Adipocyte (in vitro differentiated cells): Measurements from ENCODE around the gene RNF145.

Source experiments
- DNase-seq: peaks from one replicate; pipeline ENCODE4 v3.0.0-alpha.2; 2015; ENCODE audit warnings: low read depth
- H3K27me3 ChIP-seq: replicated peaks from 2 replicates; pipeline ENCODE4 v1.7.0; 2013; ENCODE audit warnings: mild to moderate bottlenecking, low read length, moderate library complexity; ENCODE audit not compliant: control insufficient read depth, insufficient read depth
- H3K36me3 ChIP-seq: 2 replicates; pipeline ENCODE4 v1.7.0; 2013; ENCODE audit warnings: low read length, mild to moderate bottlenecking, moderate library complexity; ENCODE audit not compliant: control insufficient read depth, insufficient read depth, severe bottlenecking
- H3K4me1 ChIP-seq: 2 replicates; pipeline ENCODE4 v1.7.0; 2013; ENCODE audit warnings: mild to moderate bottlenecking, low read length, moderate library complexity; ENCODE audit not compliant: control insufficient read depth, insufficient read depth
- H3K4me3 ChIP-seq: 2 replicates; pipeline ENCODE4 v1.7.0; 2013; ENCODE audit warnings: mild to moderate bottlenecking, low read length, moderate library complexity
- H3K9ac ChIP-seq: 2 replicates; pipeline ENCODE4 v1.7.0; 2013; ENCODE audit warnings: mild to moderate bottlenecking, low read length, moderate library complexity
- H3K9me3 ChIP-seq: 2 replicates; pipeline ENCODE4 v1.7.0; 2013; ENCODE audit warnings: mild to moderate bottlenecking, low read length, moderate library complexity; ENCODE audit not compliant: control insufficient read depth

Gene RNF145

DNA sequence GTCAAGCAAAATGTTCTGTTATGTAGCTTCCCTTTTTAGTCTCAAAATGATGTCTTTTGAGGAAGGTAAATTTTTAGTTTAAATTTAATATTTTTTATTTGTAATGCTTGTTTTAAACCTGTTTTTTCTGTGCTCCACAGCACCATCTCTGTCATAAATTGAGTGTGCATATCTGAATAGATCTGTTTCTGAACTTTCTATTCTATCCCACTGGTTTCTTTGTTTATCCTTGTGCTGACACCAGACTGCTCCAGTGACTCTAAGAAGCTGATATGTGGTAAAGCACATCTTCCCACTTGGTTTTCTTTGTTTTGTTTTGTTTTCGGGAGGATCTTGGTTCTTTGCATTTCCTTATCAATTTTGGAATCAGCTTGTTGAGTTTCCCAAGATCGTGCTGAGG is 7.1 kb upstream of the RNF145 start:
- DNase-seq, result peak; percentile 31
- no peak overlapping the region for H3K9ac ChIP-seq
- no peaks in the 10 kb centered on the region for H3K27me3 ChIP-seq
- H3K9me3 ChIP-seq, result no peaks in the 10 kb centered on the region
- no peak overlapping the region for H3K4me3 ChIP-seq
- H3K4me1 ChIP-seq, result peaks cover 7% of the 10 kb centered on the region
- H3K36me3 ChIP-seq, result no peaks in the 10 kb centered on the region

DNA sequence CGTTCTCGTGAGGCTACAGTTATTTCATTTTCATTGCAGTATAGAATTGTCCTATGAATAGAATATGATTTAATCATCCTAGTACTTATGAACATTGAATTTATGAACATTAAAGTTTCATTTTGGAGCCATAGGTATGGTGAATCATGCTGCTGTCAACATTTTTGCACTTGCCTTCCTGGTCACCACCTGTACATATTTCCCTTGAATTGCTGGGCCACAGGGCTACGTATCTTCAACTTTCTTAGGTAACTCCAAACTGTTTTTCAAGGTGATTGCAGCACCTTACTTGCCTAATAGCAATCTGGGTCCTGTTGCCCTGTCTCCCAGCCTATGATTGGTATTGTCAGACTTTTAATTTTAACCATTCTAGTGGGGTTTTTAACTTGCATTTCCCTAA is 6.5 kb upstream of the RNF145 start:
- DNase-seq, result no peak
- Histone ChIP-seq H3K4me3 (no peak overlapping the region), H3K36me3 (no peaks in the 10 kb centered on the region), H3K9me3 (no peaks in the 10 kb centered on the region), H3K9ac (no peak overlapping the region), H3K27me3 (no peaks in the 10 kb centered on the region), H3K4me1 (peaks cover 7% of the 10 kb centered on the region)

DNA sequence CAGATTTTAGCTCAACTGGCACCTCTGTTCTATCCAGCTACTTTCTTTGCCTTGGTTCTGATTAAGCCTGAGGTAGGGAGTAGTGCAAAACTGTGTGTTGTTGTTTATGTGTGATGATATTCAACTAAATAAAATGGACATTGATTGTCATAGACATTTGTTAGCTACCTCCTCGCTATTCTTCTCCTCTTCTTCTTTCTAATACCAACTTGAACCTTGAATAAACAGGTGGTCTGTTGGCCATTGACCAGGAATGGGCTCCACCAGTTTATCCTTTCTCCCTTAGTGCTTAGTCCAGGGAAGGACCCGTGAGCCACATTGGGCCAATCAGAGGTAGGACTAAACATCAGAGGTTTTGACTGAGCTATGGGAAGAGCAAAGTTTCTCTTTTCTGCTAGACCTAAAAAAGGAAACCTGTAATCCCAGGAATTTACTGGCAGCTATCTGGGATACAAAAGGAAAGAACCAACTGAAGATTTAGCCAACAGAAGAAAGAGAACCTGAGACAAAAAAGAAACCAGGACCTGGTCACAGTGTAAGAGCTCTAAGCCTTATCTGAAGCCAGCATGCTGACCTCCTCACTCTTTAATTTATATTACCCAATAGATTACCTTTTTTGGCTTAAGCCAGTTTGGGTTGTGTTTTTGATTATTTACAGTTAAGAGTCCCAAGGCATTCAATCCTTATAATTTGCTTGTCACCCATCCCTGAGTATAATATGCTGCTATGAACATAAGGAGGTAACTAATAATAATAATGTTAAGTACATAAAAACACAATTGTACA is 5.3 kb upstream of the RNF145 start:
- DNase-seq, result no peak
- Histone ChIP-seq H3K36me3 (no peaks in the 10 kb centered on the region), H3K4me1 (peaks cover 12% of the 10 kb centered on the region), H3K9ac (no peak overlapping the region), H3K4me3 (no peak overlapping the region), H3K27me3 (no peaks in the 10 kb centered on the region), H3K9me3 (no peaks in the 10 kb centered on the region)

DNA sequence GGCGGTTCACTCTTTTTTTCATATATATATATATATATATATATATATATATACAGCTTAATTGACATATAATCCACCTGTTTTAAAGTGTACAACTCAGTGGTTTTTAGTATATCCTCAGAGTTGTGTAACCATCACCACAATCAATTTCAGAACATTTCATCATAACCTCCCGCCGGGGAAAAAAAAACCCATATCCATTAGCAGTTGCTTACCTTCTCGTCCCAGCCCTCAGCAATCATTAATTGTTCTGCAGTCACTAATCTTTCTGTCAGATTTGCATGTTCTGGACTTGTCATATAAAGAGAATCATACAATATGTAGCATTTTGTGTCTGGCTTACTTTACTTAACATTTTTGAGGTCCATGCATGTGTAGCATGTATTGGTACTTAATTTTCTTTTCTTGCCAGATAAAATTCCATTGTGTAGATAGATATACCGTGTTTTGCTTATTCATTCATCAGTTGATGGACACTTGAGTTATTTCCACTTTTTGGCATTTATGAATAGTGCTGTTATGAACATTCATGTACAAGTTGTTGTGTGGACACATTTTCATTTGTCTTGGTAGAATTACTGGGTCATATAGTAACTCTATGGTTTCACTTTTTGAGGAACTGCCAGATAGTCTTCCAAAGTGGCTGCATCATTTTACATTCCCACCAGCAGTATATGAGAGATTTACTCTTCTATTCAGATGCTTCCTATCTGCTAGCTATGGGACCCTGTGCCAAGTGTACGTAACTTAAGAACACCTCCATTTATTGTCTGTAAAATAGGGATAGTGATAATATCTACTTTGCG is 3.5 kb upstream of the RNF145 start:
- no peak for DNase-seq
- H3K4me1 ChIP-seq, result peaks cover 5% of the 10 kb centered on the region
- no peak overlapping the region for H3K4me3 ChIP-seq
- no peak overlapping the region for H3K9ac ChIP-seq
- H3K9me3 ChIP-seq, result no peaks in the 10 kb centered on the region
- no peaks in the 10 kb centered on the region for H3K36me3 ChIP-seq
- H3K27me3 ChIP-seq, result no peaks in the 10 kb centered on the region

DNA sequence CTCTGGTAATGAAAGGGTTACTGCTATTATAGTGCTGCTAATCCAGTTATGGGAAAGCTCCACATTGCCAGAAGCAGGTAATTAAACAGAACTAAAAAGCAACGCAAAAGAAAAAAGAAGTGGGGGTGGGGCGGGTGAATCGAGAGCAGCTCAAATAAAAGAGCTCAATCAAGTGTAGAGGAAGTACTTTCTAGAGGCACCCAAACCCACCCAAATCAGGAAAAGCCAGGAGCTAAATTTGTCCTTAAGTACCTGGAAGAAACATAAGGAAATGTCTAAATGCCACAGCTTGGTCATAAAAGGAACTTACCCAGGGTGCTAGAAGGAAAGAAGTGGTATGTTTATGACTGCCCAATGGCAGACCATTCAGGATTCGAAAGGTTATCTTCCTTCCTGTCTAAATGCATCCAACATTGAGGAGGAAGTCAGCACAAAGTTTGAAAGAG is 2.4 kb upstream of the RNF145 start:
- no peaks in the 10 kb centered on the region for H3K27me3 ChIP-seq
- H3K4me3 ChIP-seq, result no peak overlapping the region
- H3K9ac ChIP-seq, result no peak overlapping the region
- no peak for DNase-seq
- no peaks in the 10 kb centered on the region for H3K36me3 ChIP-seq
- H3K9me3 ChIP-seq, result no peaks in the 10 kb centered on the region
- peaks cover 13% of the 10 kb centered on the region for H3K4me1 ChIP-seq

DNA sequence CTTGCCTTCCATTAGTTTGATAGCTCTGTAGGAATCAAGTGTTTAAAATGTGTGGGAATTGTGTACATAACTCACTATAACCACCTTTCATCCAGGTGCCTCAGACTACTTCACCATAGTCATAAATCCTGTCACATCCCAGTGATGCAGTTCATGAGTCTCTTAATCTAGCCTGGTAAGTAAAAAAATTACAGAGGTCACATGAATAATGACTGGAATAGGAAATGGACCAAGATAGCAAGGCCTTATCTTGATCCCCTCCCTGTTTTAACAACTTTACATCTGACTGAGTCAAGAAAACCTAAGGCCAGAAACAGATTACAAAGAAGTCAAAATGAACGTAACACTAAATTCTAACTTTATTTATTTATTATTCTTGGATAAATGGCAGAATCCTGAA is 1.5 kb upstream of the RNF145 start:
- no peak for DNase-seq
- Histone ChIP-seq H3K4me3 (no peak overlapping the region), H3K9ac (no peak overlapping the region), H3K4me1 (peaks cover 21% of the 10 kb centered on the region), H3K36me3 (no peaks in the 10 kb centered on the region), H3K27me3 (no peaks in the 10 kb centered on the region), H3K9me3 (no peaks in the 10 kb centered on the region)

DNA sequence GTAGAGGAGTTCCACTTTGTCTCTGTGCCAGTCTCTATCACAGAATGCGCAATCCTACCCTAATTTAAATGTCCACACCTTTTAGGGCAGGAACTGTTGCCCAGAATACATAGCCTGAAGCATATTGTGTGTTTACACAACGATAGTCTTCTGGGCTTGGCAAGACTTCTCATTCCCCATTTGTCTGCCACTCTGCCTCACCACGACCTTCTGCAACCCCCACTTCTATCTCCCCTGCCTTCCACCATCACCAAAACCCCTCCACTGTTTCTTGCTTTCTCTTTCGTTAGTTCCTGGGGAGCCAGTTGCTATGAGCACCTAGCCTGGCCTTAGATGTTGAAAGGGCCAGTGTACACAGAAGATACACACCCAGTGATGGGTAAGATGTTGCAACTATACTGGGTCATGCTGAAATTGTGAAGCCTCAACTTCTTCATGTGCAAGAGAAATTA is 883 bp upstream of the RNF145 start:
- Histone ChIP-seq H3K9me3 (no peaks in the 10 kb centered on the region), H3K27me3 (no peaks in the 10 kb centered on the region), H3K4me3 (peak overlapping the region; percentile 86), H3K4me1 (peaks cover 27% of the 10 kb centered on the region), H3K9ac (no peak overlapping the region), H3K36me3 (no peaks in the 10 kb centered on the region)
- peak; percentile 31 for DNase-seq

DNA sequence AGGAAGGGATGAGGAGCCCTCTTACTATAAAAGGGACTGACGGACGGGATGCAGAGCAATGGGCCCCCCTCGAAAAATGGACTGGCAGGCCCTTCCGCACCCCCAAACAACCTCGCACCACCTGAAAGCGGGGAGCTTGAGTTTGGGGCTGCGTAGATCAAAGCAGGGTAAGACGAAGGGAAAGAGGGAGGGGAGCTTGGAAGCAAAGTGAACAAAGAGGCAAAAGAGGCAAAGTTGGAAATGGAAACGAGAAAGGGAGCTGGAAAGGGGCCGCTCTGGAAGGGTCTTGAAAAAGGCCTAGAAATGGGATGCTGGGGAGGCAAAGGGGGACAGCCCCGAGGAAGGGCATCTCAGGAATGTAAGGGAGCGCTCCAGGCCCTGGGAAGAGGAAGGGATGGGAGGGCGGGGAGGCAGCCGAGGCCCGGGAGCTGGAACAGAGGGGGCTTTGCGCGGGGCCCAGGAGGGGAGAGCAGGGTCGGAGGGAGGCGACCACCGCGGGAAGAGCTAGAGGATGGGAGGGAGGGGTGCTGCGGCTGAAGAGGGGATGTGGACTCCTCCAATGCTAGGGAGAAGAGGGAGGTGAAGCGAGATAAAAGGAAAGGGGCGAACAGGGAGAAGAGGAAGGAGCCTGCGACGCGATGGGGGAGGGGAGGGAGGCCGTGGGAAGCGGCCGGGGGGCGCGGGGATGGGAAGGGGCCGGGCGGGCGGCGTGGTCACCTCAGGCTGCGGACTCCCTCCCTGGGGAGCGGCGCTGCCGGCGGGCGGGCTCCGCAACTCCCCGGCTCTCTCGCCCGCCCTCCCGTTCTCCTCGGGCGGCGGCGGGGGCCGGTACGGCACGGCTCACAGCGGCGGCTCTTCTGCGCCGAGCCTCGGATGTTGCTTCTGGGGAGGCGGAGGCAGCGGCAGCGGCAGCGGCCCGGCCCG is 577 bp downstream of the RNF145 start:
- no peaks in the 10 kb centered on the region for H3K36me3 ChIP-seq
- H3K4me3 ChIP-seq, result peak overlapping the region; percentile 86
- peak; percentile 67 for DNase-seq
- H3K4me1 ChIP-seq, result peaks cover 39% of the 10 kb centered on the region
- H3K9me3 ChIP-seq, result no peaks in the 10 kb centered on the region
- peak overlapping the region; percentile 93 for H3K9ac ChIP-seq
- no peaks in the 10 kb centered on the region for H3K27me3 ChIP-seq

DNA sequence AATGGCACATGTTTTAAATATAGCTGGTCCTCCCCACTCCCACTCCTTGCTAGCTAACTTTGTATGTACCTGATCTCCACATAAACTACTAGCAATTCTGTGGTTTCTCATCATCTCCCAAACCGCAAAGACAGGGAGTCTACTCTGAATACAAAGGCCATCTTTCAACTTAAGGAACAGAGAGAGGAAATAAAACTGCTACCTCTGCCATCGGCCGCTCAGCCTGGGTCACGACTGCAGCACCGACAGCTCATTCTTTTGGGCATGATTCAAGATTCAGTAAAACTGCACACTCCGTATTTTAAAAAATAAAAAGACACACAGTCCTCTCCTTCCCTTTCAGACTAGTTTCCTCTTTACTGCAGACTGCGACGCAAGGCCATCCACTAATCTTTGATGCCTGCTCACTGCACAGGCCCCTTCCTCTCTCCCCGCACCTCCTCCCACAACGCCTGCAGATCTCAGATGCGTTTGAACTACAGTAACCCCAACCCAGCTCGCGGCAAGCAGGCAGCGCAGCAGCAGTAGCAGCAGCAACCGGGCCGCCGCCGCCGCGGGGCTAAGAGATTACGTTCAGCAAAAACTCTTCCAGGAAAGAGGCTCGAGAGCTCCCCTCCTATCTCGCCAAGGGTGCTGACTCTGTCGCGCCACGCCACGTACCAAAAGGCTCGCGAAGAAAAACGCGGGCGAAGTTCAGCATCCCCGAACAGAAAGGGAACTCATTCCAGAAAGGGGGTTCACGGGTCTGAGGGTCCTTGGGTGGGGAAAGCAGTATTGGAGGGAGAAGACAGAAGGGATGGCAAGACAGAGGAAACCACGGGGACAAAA is 1.5 kb downstream of the RNF145 start:
- DNase-seq, result peak; percentile 85
- H3K9ac ChIP-seq, result peak overlapping the region; percentile 93
- peak overlapping the region; percentile 86 for H3K4me3 ChIP-seq
- no peaks in the 10 kb centered on the region for H3K27me3 ChIP-seq
- H3K9me3 ChIP-seq, result no peaks in the 10 kb centered on the region
- H3K4me1 ChIP-seq, result peaks cover 44% of the 10 kb centered on the region
- no peaks in the 10 kb centered on the region for H3K36me3 ChIP-seq

DNA sequence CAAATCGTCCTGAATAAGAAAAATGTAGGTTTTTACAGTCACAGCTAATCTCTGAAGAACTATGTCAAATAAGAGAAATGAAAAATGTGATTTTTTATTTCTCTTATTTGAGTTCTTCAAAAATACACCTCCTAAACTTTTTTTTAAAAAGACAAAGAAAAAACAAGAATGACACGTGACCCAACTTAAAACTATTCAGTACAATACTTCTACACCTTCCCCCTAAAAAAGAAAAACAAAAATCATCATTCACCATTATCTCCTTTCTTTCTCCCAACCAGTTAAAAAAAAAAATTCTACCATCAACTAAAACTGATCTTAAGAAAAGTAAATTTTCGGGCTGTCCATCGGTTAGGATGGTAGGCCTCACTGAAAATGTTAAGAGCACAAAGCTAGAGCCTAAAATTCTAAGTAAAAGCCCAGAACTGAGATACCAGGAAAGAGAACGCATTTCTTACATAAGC is 2.1 kb downstream of the RNF145 start:
- H3K9me3 ChIP-seq, result no peaks in the 10 kb centered on the region
- no peak for DNase-seq
- H3K36me3 ChIP-seq, result no peaks in the 10 kb centered on the region
- H3K4me3 ChIP-seq, result peak overlapping the region; percentile 86
- H3K4me1 ChIP-seq, result peaks cover 51% of the 10 kb centered on the region
- H3K27me3 ChIP-seq, result no peaks in the 10 kb centered on the region
- peak overlapping the region; percentile 93 for H3K9ac ChIP-seq
